Right lung (tissue), 5 donors: Measurements from ENCODE around the gene APBA2. TPM values are rescaled to one million over a fixed set of nuclear protein-coding genes. Genes with fewer than 3 reads are reported as not detected.

Source experiments
- DNase-seq, 2 donors: peaks; one replicate each; pipeline ENCODE4 v3.0.0-alpha.2; 2013
- polyA plus RNA-seq, 5 donors: library from polyadenylated mRNA; unstranded; fragments of 120-200 nt; gene quantifications; one replicate each; pipeline versions ENCODE4 v1.2.1 to v1.2.3, GENCODE V29; 2013; ENCODE audit warnings: inconsistent platforms in 1 of 5, low replicate concordance in 1 of 5; ENCODE audit not compliant: insufficient read length in 5 of 5, insufficient read depth in 1 of 5

Gene APBA2
- polyA plus RNA-seq, 5 donors = 8.5 to 14.6 (median 11.5) TPM

GRCh38 chr15:29131840-29132420 is 246.2 kb downstream of the APBA2 start:
- no peak for DNase-seq

GRCh38 chr15:29132735-29133181 is 247.0 kb downstream of the APBA2 start:
- DNase-seq = no peak

GRCh38 chr15:29133321-29133720 is 247.5 kb downstream of the APBA2 start:
- no peak for DNase-seq

DNA sequence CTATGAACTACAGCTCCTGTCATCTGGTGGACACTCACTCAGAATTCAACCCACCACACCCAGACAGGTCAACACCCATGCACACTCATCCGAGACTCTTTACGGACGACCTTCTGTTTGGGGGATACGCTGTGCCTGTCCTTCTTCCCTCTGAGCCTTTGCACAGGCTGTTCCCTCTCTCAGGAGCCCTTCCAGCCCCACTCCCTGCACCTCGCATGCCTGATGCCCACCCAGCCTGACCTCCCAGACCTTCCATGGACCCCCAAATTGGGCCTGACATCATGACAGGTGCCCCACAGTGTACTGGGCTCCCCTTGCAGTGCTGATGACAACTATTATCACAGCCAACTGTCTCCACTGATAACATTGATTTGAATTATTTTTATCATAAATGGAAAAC is 248.0 kb downstream of the APBA2 start:
- DNase-seq = no peak

DNA sequence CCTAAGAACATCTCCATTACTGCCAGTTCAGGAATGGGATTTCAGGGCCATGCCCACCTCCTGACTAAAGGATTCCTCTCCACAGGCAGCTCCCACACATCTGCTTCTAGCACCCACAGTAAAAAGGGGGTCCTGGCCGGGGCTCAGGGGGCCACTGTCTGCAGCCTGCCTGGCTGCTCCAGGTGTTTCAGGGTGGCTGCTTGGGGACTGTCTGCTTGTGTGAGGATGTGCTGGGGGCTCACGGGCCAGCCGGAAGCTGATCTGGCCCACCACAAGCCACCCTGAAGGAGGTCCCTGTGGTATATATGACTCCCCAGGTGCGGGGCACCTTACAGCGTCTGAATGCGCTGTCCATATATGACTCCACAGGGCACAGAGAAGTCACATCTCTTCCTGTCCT is 248.5 kb downstream of the APBA2 start:
- no peak for DNase-seq

DNA sequence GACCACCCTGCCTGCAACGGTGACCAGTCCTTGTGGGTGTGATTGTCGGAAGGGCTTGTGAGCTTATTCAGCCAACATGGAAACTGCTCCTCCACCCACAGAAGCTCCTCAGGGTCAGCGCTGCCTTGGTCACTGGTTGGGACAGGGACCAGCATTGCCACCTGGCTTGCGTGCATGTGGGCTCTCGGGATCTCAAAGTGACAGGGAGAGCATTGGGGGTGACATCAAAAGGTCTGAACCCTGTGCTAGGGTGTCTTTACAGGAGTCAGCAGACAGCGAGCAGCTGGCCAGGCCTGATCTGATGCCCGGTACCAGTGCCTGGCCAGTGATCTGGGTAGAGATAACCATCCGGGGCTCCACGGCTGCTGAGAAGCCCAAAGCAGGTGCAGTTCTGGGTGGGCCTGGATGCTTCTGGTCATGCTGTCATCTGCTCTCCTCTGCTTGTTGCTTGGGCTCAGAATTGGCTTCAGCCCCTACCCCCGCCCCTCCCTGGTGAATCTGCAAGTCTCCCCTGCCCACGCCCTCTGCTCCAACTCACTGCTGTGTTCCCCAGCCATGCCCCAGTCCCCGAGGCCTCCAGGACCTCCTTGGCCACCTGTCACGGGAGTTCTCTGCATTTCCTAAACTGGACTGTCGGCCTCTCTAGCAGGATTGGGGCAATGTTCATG is 249.0 kb downstream of the APBA2 start:
- DNase-seq = no peak

GRCh38 chr15:29135309-29135657 is 249.5 kb downstream of the APBA2 start:
- DNase-seq = no peak

DNA sequence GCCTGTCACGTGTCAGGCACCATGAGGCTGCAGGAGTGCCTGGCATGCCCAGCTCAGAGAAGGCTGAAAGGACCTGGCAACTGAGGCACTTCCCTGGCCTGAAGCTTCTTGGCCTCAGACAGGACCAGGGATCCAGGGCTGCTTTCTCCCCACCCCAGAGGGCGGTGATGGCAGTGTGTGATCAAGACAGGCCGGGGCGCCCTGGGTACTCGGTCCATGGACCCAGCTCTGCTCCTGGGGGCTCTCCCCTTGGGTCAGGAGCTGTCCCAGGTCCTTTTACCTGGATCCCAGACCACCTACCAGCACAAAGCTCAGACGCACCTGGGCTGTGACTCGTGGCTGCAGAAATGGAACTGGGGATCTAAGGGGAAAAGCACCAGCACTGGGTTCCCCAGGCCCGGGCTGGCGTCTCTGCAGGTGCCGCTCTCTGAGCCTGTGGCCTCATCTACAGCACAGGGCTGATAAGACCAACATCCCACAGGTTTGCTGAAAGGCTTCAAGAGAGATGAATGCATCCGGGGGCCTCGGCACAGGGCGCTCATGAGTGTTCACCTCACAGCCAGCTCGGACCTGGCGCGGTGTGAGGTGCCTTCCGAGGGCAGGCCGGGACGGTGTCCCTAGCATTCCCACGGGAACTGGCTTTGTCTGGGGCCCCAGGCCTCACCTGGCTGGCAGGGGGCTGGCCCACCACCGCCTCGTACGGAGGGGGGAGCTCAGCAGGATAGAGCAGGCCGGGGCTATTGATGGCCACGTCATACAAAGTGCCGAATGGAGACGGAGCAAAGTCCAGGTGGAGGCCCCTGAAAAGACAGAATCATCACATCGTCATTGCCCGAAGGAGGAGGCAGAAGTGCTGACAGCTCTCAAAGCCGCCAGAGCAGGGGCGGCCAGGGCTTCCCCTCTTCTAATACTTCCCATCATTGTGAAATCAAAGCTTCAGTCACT is 250.2 kb downstream of the APBA2 start:
- DNase-seq = no peak

DNA sequence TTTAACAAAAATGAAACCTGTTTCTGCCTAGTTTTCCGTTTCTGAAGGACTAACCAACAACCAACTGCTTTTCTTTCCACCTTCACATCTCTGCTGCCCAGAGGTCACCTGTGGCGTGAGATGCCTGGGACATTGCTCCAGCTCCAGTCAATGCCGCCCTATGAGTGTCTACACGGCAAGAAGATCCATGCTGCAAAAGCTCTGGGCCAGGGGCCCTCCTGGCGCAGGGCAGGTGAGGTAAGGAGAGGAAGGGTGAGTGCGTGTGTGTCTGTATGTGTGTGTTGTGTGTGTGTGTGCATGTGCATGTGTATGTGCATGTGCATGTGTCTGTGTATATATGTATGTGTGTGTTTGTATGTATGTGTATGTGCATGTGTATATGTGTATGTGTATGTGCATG is 252.5 kb downstream of the APBA2 start:
- DNase-seq = no peak

DNA sequence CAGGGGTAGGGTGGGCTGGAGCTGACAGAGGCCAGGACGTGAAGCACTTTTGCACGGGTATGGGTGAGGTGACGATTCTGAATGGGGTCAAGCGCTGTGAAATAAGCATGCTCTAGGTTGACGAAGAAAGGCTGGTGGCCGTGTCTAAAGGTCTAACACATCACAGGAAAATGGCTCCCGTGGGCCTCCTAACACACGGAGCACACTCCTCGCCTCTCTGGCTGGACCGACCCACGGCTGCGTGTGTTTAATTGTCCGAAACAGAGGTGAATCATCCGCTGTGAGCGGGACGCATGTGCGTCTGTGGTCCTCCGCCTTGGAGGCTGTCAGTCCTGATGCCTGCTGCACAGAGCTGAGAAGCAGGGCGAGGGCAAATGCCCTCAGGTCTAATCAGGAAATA is 253.3 kb downstream of the APBA2 start:
- no peak for DNase-seq

DNA sequence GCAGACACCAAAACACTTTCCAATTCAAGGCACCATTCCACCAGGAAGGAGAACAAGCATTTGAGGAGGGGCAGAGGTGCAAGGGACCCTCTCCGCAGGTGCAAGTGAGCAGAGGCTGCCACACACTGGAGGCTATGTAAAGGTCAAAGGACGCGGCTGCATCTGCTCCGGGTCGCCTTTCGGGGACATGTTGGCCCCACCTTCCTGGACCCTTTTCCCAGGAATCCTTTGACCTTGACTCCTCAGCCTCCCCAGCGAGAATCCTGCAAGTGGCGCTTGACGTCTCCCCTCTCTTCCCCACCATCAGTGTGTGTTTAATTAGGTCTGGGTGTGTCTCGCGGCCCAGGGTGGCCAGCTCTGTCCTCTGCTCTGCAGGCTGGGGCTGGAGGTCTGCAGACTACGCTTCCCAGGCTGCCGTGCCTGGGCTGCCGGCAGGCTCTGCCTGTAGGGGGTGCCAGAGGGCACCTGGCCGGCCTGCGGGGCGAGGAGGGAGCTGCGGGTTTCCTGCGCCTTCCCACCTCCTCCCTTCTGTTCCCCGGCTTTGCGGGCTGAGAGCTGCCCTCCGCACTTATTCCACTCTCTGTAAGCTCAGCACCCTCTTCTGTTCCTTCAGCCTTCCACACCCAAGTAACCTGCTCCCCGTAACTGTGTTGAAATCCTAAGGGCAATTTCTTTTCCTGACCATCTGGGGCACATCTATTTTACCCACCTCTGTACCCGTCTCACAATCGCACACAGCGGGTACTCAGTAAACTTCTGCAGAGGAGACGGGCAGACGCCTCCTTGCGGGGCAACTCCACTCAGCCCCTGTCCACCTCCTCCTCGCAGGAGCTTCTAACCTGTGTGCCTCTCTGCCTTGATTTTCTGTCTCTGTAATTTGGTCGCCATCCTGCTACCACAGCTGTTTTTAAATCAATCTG is 254.0 kb downstream of the APBA2 start:
- DNase-seq = no peak

GRCh38 chr15:29140475-29141307 is 254.9 kb downstream of the APBA2 start:
- DNase-seq = no peak

GRCh38 chr15:29141308-29142128 is 255.7 kb downstream of the APBA2 start:
- no peak for DNase-seq

DNA sequence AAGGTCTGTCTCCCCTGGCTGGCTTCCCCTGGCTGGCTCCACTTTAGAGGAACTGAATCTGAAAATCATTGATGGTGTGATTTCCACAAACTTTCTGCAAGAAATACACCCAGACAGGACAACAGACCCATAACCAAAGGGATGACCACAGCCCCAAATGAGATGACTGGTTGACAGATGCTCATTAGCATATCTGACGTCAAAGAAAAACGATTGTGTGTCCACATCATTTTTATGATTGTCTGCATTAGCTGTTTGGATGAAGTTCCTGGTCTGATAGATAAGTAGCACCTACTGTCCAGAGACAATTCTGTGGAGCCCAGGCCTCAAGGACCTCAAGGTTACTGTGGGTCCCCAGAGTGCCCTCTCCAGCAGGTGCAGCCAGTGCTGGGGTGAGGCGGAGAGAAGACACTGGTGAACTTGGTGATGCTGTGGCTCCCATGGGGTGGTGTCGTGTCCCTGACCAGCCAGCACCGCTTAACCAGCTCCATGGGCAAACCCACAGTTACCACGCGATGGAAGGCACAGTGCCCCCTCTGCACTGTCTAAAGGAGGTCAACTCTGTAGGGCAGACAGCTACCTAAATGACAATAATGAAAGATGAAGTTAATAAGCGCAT is 256.5 kb downstream of the APBA2 start:
- no peak for DNase-seq

DNA sequence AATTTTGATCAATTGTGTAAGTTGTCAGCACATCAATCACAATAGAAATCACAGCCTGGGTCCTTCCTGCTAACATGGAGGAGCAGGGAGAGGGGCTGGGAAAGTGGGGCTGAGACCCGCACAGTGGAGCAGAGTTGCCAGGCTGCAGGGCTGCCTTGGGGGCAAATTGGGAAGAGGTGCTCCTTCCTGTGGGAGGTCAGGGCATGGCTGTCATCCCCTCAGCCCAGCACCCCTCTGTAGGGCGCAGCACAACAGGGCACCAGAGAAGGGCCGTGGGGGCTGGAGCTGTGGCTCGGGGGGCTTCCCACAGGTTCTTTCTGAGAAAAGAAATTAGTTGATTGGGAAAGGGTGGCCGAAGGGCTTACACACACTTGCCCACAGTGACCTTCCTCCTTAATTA is 257.5 kb downstream of the APBA2 start:
- DNase-seq = no peak

DNA sequence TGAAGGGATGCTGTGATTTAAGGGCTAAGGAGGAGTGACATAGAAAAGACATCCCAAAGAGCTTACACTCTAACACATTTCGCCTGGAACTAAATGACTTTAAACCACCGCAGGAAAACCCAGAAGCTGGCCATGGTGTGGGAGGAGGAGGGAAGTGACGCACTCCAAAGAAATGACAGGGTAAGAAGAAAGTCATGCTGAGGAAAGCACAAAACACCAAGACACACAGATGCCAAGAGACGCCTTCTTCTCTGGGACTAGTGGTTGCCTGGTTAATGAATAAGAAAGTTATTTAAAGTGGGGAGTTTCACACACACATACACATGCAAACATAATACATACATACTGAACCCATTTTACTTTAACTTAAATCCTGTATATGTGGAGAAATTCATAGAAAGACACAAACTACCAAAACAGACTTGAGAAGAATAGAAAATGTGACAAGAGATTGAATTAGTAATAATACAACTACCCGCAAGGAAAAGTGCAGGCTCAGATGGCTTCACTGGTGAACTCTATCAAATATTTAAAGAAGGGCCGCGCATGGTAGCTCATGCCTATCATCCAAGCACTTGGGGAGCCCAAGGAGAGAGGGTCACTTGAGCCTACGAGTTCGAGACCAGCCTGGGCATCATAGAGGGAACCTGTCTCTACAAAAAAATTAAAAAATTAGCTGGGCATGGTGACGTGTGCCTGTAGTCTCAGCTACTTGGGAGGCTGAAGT is 258.3 kb downstream of the APBA2 start:
- DNase-seq = no peak

DNA sequence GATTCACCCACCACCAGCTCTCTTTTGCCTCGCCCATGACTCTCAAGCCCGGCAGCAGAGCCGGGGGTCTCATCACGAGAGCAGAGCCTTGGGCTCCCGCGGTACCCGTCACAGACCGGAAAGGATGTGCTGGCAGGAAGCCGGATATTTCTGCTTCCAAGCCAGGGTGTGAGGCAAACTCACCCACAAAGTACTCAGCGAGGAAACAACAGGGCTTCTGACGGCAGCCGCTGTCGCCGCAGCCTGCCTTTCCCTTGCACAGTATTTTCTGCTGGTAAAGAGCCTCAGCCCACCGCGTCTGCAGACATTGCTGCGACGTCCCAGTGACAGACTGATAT is 263.9 kb downstream of the APBA2 start:
- DNase-seq = no peak
